GM12878 (cell line): Measurements from ENCODE around the gene GH2. TPM values are rescaled to one million over a fixed set of nuclear protein-coding genes. Genes with fewer than 3 reads are reported as not detected.

Source experiments
- ATAC-seq: fragments of 200-7000 bp; cut with Tn5 transposase; 3 replicates; pipeline ENCODE4 v1.9.1; 2020; ENCODE audit warnings: mild to moderate bottlenecking, moderate library complexity
- BruUV-seq: library from RNA; stranded (reverse); fragments of 400-500 nt; replicated peaks from 2 replicates; lab custom pipeline; 2021; lab: Mats Ljungman, UMichigan
- CTCF ChIA-PET: fragments of 300-600 bp; sonication (Branson Sonifier 250); formaldehyde crosslinking; extraction: SDS; loops from one replicate; lab custom pipeline; 2021; ENCODE audit warnings: inconsistent platforms; lab: Yijun Ruan, JAX
- POLR2A ChIA-PET: fragments of 350-600 bp; formaldehyde crosslinking; extraction: SDS; loops from one replicate; lab custom pipeline; 2021; ENCODE audit warnings: inconsistent platforms; lab: Charles Lee
- RAD21 ChIA-PET: fragments of 300-600 bp; sonication (Branson Sonifier 250); formaldehyde crosslinking; loops from one replicate; lab custom pipeline; 2023; ENCODE audit warnings: antibody characterized with exemption; ENCODE audit not compliant: unreplicated experiment; lab: Charles Lee
- SMC1A ChIA-PET: fragments of 300-600 bp; sonication (Branson Sonifier 250); formaldehyde crosslinking; loops from one replicate; lab custom pipeline; 2023; ENCODE audit not compliant: unreplicated experiment, uncharacterized antibody; lab: Charles Lee
- DNase-seq: peaks from one replicate; pipeline ENCODE4 v3.0.0-alpha.2; 2011; ENCODE audit warnings: low read depth, low spot score
- FAIRE-seq: peaks from 3 replicates; lab custom pipeline; 2011; peaks lifted over from hg19 to GRCh38; lab: Jason Lieb, UNC
- H2AFZ ChIP-seq: 2 replicates; pipeline ENCODE4 v1.6.0; 2011; ENCODE audit warnings: low read depth, low read length, control low read depth; ENCODE audit not compliant: control insufficient read depth
- H3K27ac ChIP-seq: 2 replicates; pipeline ENCODE4 v1.5.1; 2011; ENCODE audit warnings: control low read depth; ENCODE audit not compliant: control insufficient read depth, insufficient read depth
- H3K27me3 ChIP-seq, 2 experiments: replicated peaks in 1 of 2; 2 replicates each; pipeline versions ENCODE4 v1.6.0 to v1.6.1; 2011; ENCODE audit warnings: low read length in 1 of 2; ENCODE audit not compliant: control insufficient read depth in 2 of 2, insufficient read depth in 2 of 2
- H3K36me3 ChIP-seq, 2 experiments: 2 replicates each; pipeline ENCODE4 v1.5.1; 2011; ENCODE audit warnings: low read length in 1 of 2; ENCODE audit not compliant: control insufficient read depth in 2 of 2, insufficient read depth in 2 of 2
- H3K4me1 ChIP-seq: 2 replicates; pipeline ENCODE4 v1.6.1; 2011; ENCODE audit warnings: mild to moderate bottlenecking, low read length, moderate library complexity, mixed read lengths; ENCODE audit not compliant: control insufficient read depth, insufficient read depth
- H3K4me2 ChIP-seq: 2 replicates; pipeline ENCODE4 v1.6.0; 2011; ENCODE audit warnings: control low read depth; ENCODE audit not compliant: control insufficient read depth, insufficient read depth
- H3K4me3 ChIP-seq: fragments of 200-600 bp; sonication (generic); 2 replicates; pipeline ENCODE4 v1.5.1; 2016
- H3K79me2 ChIP-seq: 2 replicates; pipeline ENCODE4 v1.6.0; 2011; ENCODE audit warnings: low read length; ENCODE audit not compliant: control insufficient read depth, insufficient read depth
- H3K9ac ChIP-seq: 2 replicates; pipeline ENCODE4 v1.8.0; 2011; ENCODE audit warnings: low read length, control low read depth, mixed read lengths; ENCODE audit not compliant: control insufficient read depth, insufficient read depth
- H3K9me3 ChIP-seq: replicated peaks from 3 replicates; pipeline ENCODE4 v1.5.1; 2011; ENCODE audit warnings: mild to moderate bottlenecking, low read length; ENCODE audit not compliant: control insufficient read depth, insufficient read depth
- H4K20me1 ChIP-seq: 2 replicates; pipeline ENCODE4 v1.6.0; 2011; ENCODE audit not compliant: control insufficient read depth, insufficient read depth
- ATF7 ChIP-seq: fragments of 450-650 bp; IDR thresholded peaks from 2 replicates; pipeline ENCODE4 v1.6.1; 2016; ENCODE audit warnings: low read depth, mild to moderate bottlenecking
- MLLT1 ChIP-seq: fragments of 450-650 bp; IDR thresholded peaks from 2 replicates; pipeline ENCODE4 v1.6.1; 2016; ENCODE audit warnings: mild to moderate bottlenecking
- WGBS: methylation state at CpG from one replicate; pipeline ENCODE4 v1.1.6; 2016; ENCODE audit warnings: low lambda C conversion rate; ENCODE audit not compliant: insufficient replicate concordance, insufficient coverage; ENCODE audit errors: missing lambda C conversion rate; 5-methylcytosine and 5-hydroxymethylcytosine counted together
- in situ Hi-C: fragments of 300-500 bp; cut with MboI; formaldehyde crosslinking; loops from 9 replicates; pipeline ENCODE4 v1.14.3; 2018; ENCODE audit warnings: mixed read lengths
- intact Hi-C: fragments of 100-400 bp; cut with micrococcal nuclease; formaldehyde crosslinking; loops from one replicate; pipeline ENCODE4 v1.14.2; 2022; ENCODE audit not compliant: unreplicated experiment
- polyA plus RNA-seq, 11 experiments: library from polyadenylated mRNA; depleted of rRNA in 4 of 11; unstranded in 6 of 11; stranded (reverse) in 5 of 11; fragments of >200 nt; fragmentation: Nextera tagmentation in 4 of 11; fragmentation: Illumina TruSeq in 1 of 11; extraction: Ambion mirVana in 4 of 11; extraction: Trizol in 1 of 11; gene quantifications; 1 replicate in 1 of 11; 2 replicates in 10 of 11; pipeline versions ENCODE4 v1.2.1 to v1.2.3, GENCODE V29; 2011 to 2016; ENCODE audit warnings: inconsistent platforms in 2 of 11, missing spikeins in 2 of 11, low read depth in 1 of 11
- total RNA-seq, 4 experiments: library from RNA; depleted of rRNA in 3 of 4; stranded (reverse); fragments of >200 nt in 3 of 4; fragmentation: Illumina TruSeq in 1 of 4; extraction: Trizol in 1 of 4; gene quantifications; 2 replicates each; pipeline versions ENCODE4 v1.2.1 to v1.2.3, GENCODE V29; 2013 to 2021

Gene GH2
- total and polyA plus RNA-seq, 10 of the 15 experiments (the other 5 are each of a cell fraction or from before 2014, with no cell fraction given) = not detected

- ChIA-PET CTCF (interaction anchor here (0.9 to 2.3 kb wide), 12 partner anchors 9 to 223 kb away, joined by 3 to 8 read pairs (median 4); no protein-coding TSS in a partner anchor), POLR2A (no interaction called here), RAD21 (interaction anchor here (0.7 to 1.2 kb wide), 4 partner anchors 46 to 223 kb away, joined by 3 to 4 read pairs (median 3); no protein-coding TSS in a partner anchor), SMC1A (interaction anchor here (0.9 to 1.0 kb wide), 2 partner anchors 8 to 152 kb away, joined by 3 read pairs; partner anchors contain the start of gene PSMC5)
- H4K20me1 ChIP-seq = no peaks in the 10 kb centered on the region
- H3K9me3 ChIP-seq = no peaks in the 10 kb centered on the region
- H3K4me1 ChIP-seq = peaks cover 6% of the 10 kb centered on the region; the same call in 1 of the 2 replicates
- intact Hi-C loops (no loop called here), in situ Hi-C loops (loop anchor here (25.0 kb wide), 1 partner anchor 398 kb away; the partner anchor contains the start of gene CYB561)
- peaks cover 26% of the 10 kb centered on the region for H3K79me2 ChIP-seq
- peaks cover 26 to 43% of the 10 kb centered on the region in 2 experiments for H3K36me3 ChIP-seq
- no peaks in the 10 kb centered on the region for H3K27me3 ChIP-seq
- WGBS = 87% methylated on average over 9 of the region's 9 CpGs
- 0 out of 2 replicates have a peak, but pooled peaks have one; percentile 1 for TF ChIP-seq MLLT1
- no peak for TF ChIP-seq ATF7
- no peak for DNase-seq
- FAIRE-seq = no peak
- H3K4me3 ChIP-seq = no peak overlapping the region
- H3K27ac ChIP-seq = no peak overlapping the region
- no TSS peak for BruUV-seq
- ATAC-seq = no peak
- H3K9ac ChIP-seq = no peak overlapping the region
- H2AFZ ChIP-seq = no peak overlapping the region
- no peak overlapping the region for H3K4me2 ChIP-seq
These were observed 46.5 kb downstream of the GH2 start for GRCh38 chr17:63835167-63835720.
